Measurements from ENCODE around the gene RTF2.
"Not testable (repeated sequence)": the region's sequence is repeated elsewhere in the genome, so short reads cannot be mapped to it uniquely, and the experiment has no call there.

RTF2 gene

DNA sequence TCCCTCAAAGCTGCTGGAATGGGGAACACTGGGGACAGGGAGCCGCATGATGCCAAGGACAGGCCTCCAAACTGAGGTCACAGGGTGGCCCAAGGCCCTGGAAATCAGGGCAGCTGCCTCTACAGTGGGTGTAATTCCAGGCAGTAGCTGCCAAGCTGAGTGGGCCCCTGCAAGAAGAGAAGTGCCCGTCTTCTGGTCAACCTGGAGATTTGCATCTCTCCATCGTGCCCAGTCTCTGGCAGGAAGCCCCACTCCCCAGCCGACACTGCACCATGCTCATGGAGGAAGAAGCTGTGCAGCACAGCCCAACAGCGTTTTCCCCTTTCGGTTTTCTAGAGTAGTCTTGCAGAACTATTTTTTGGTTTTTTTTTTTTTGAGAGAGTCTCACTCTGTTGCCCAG lies 53.9 kb downstream of the RTF2 start:
- in situ Hi-C loops (cut with MboI; ENCODE audit: low pct_unique_long_range_greater_than_20kb, low sequenced_read_pairs) = no loop called here
- no peak for DNase-seq

GRCh38 chr20:56524444-56524843 lies 56.0 kb downstream of the RTF2 start, which contains the start of gene FAM209A:
Gene FAM209A (plus strand): TSS chr20:56524744. CDS start chr20:56524809, 65 bp downstream.
- DNase-seq; in situ Hi-C loops (cut with MboI; ENCODE audit: low pct_unique_long_range_greater_than_20kb, low sequenced_read_pairs): not testable (repeated sequence)

- in situ Hi-C loops (cut with MboI; ENCODE audit: low pct_unique_long_range_greater_than_20kb, low sequenced_read_pairs) = no loop called here
- DNase-seq = no peak
Observed at GRCh38 chr20:56527521-56527920, 59.1 kb downstream of the RTF2 start.

DNA sequence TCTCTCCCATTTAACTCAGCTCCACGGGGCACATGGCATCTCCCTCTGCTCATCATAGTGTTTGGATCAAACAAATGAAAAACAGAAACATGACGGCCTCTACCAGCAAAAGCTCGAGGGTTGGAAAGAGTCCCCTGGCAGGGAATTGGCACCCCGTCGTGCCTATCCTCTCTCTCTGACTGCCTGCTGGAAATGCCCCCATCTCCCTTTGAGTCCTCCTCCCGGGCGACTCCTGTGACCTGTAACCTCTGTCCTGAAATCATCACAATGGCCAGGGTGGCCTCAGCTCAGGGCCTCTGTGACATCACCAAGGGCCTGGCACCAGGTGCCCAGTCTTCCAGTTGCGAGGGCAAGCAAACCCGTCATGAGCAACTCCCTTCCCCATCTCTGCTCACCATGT lies 64.5 kb downstream of the RTF2 start, which contains the start of gene FAM209B:
FAM209B (plus strand) TSS at position 301 of the 400 bp plus-strand sequence; CDS start at position 397, 96 bp downstream.
- in situ Hi-C loops (cut with MboI; ENCODE audit: low pct_unique_long_range_greater_than_20kb, low sequenced_read_pairs); DNase-seq: not testable (repeated sequence)

- no peak for DNase-seq
- in situ Hi-C loops (cut with MboI; ENCODE audit: low pct_unique_long_range_greater_than_20kb, low sequenced_read_pairs) = no loop called here
Observed at GRCh38 chr20:56537997-56538396, 69.6 kb downstream of the RTF2 start.

DNA sequence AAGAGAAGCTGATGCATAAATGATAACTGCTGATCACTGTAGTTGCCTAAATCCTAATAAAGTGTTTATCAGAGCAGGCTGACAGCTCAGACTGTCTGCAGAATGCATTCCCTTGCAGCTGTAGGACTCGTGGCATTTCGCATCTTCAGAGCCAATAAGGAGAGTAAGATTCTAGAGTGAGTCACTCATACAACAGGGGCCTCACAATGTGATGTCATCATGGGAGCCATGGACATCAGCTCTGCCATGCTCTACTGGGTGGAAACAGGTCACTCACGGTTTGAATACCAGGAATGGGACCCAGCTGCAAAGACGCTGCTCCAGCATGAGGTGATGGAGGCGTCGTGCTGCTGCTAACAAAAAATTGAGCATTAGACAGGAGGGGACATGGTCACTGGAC lies 72.0 kb downstream of the RTF2 start:
- DNase-seq = no peak
- in situ Hi-C loops (cut with MboI; ENCODE audit: low pct_unique_long_range_greater_than_20kb, low sequenced_read_pairs) = no loop called here

DNA sequence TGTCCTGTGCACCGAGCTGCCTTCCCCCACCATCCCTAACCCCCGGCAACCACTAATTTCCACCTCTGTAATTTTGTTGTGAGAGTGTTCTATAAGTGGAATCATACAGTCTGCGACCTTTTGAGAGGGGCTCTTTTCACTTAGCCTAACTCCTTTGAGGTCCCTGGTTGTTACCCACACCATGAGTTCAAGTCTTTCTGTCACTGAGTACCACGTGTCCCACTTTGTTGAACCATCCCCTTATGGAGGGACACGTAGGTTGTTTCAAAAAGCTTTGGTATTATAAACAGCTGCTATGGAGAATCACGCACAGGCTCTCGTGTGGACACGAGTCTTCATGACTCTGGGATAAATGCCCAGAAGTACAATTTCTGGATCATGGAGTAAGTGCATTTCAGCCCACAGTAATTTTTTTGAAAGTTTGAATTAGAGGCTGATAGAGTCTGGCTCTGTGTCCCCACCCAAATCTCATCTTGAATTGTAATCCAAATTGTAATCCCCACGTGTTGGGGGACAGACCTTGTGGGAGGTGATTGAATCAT lies 74.1 kb downstream of the RTF2 start:
- in situ Hi-C loops (cut with MboI; ENCODE audit: low pct_unique_long_range_greater_than_20kb, low sequenced_read_pairs) = no loop called here
- DNase-seq = no peak

- in situ Hi-C loops (cut with MboI; ENCODE audit: low pct_unique_long_range_greater_than_20kb, low sequenced_read_pairs) = no loop called here
- no peak for DNase-seq
Observed at GRCh38 chr20:56551571-56551970, 83.1 kb downstream of the RTF2 start.

DNA sequence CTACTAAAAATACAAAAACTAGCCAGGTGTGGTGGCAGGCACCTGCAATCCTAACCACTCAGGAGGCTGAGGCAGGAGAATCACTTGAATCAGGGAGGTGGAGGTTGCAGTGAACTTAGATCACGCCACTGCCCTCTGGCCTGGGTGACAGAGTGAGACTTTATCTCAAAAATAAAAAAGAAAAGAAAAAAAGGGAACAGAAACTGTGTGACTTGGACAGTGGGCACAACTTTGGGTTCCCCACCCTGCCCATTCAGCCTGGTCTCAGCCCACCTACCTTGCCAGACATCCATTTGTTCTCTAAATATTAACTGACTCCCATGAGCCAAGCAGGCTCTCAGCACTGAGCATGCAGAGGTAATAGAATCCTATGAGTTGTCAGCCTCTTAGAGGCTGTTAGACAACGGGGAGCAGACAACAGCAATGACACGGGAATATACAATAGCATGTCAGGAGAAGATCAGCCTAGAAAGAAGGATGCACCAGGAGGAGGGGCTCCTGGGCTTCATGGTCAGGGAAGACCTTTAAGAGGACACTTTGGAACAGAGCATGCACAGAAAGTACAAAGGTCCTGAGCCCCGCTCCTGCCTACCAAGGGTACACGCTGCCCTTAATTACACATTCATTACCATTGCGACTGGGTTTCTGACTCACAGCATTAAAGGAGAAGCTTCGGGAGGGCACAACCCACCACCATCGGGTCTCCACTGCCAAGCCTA lies 84.6 kb downstream of the RTF2 start:
- in situ Hi-C loops (cut with MboI; ENCODE audit: low pct_unique_long_range_greater_than_20kb, low sequenced_read_pairs) = no loop called here
- no peak for DNase-seq

- in situ Hi-C loops (cut with MboI; ENCODE audit: low pct_unique_long_range_greater_than_20kb, low sequenced_read_pairs) = no loop called here
- peak; percentile 80 for DNase-seq
Observed at GRCh38 chr20:56554869-56555268, 86.4 kb downstream of the RTF2 start.

- no peak for DNase-seq
- in situ Hi-C loops (cut with MboI; ENCODE audit: low pct_unique_long_range_greater_than_20kb, low sequenced_read_pairs) = no loop called here
Observed at GRCh38 chr20:56558968-56559367, 90.5 kb downstream of the RTF2 start.

DNA sequence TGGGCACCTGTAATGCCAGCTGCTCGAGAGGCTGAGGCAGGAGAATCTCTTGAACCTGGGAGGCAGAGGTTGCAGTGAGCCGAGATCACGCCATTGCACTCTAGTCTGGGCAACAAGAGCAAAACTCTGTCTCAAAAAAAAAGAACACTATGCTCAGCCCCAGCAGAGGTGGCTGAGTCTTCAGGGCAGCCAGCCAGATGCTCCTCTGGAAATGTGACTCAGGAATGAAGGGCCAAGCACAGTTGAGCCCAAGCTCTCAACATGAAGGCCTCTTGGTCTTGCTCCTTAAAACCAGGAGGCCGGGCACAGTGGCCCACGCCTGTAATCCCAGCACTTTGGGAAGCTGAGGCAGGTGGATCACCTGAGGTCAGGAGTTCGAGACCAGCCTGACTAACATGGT lies 96.1 kb downstream of the RTF2 start:
- in situ Hi-C loops (cut with MboI; ENCODE audit: low pct_unique_long_range_greater_than_20kb, low sequenced_read_pairs); DNase-seq: not testable (repeated sequence)

DNA sequence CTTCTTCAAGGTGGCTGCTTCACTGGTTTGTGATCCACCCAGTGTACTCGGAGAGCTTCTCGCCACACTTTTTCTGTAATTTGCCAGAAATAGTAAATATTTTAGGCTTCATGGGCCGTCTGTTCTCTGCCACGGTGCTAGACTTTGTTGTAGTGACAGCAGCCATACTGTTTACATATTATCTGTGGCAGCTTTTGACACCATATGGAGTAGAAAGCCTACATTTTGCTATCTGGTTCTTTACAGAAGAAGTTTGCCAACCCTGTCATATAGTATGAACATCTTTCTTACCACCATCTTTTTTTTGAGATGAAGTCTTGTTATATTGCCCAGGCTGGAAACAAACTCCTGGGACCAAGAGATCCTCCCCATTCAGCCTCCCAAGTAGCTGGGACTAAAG lies 97.1 kb downstream of the RTF2 start:
- no peak for DNase-seq
- in situ Hi-C loops (cut with MboI; ENCODE audit: low pct_unique_long_range_greater_than_20kb, low sequenced_read_pairs) = no loop called here

DNA sequence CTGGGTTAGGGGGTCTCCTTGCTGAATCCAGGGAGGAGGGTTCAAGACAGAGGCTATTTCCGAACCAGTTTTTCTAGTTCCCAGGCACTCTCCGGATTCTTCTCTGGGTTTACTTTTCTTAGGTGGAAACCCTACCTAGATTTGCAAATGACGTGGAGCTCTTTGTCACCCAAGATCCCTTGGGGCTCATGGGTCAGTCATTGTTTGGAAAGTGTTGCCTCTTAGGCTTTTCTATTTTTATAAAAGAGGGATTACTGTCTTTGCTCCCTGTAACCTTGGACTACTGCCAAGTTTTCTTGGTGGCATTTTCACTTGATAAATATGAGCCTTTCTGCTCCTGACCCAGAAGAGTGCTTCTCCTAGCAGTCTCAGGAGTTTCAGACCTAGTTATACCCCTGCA lies 98.2 kb downstream of the RTF2 start:
- in situ Hi-C loops (cut with MboI; ENCODE audit: low pct_unique_long_range_greater_than_20kb, low sequenced_read_pairs) = no loop called here
- no peak for DNase-seq
